ENCODE results near the gene ZNF384. TPM values are rescaled to one million over a fixed set of nuclear protein-coding genes. Genes with fewer than 3 reads are reported as not detected.

ZNF384 gene
- total RNA-seq, 1 experiment from 2014 or later = 88.0 TPM

DNA sequence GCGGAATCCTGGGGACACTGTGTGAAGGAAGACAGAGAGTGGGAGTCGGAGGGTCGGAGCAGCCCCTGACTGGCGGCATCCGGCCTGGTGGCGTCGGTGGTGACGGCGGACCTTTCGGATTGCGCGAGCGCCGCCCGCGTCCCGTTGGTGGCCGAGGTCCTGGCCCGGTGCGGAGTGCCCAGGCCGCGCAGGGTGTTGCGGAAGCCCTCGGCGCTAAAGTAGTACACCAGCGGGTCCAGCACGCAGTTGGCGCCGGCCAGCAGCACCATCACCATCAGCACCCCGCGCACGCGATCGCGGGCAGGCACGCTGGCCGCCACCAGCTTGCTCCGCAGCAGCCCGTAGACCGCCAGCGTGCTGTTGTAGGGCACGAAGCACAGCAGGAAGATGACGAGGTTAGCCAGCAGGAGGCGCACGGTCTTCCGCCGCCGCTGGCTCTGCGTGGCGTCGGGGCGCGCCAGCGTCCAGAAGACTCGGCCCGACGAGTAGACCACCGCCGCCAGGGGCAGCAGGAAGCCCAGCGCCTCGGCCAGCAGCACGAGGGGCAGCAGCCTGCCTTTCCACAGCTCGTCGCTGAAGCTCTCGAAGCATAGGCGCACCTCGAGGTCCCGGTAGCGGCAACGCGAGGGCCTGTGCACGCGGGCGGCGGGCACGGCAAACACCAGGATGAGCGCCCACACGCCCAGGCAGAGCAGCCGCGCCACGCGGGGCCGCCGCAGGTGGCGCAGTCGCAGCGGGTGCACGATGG lies 68.9 kb downstream of the ZNF384 start:
- DNase-seq = peak; percentile 96
- H3K79me1 ChIP-seq (ENCODE audit: insufficient read depth, low read depth, low read length, poor library complexity, severe bottlenecking) = no peaks in the 10 kb centered on the region
- H3K23me2 ChIP-seq (ENCODE audit: insufficient read length, low read depth, low read length, poor library complexity, severe bottlenecking) = no peaks in the 10 kb centered on the region
- no peak overlapping the region for H3K56ac ChIP-seq (ENCODE audit: insufficient read length, low read depth, low read length)
- H3K4me3 Mint-ChIP-seq = peak overlapping the region in 1 of 2 experiments; percentile 33; a peak in 1 of 5 replicates
- H2AK5ac ChIP-seq (ENCODE audit: insufficient read length, low read length) = no peak overlapping the region
- no peak overlapping the region for H3K4ac ChIP-seq (ENCODE audit: low read depth, low read length)
- no peak overlapping the region for H2AFZ ChIP-seq (ENCODE audit: low read length)
- no peak overlapping the region for H2BK5ac ChIP-seq (ENCODE audit: insufficient read length, low read length)
- H4K5ac ChIP-seq (ENCODE audit: insufficient read length, low read depth, low read length) = no peak overlapping the region
- H3K36me3 Mint-ChIP-seq (ENCODE audit: insufficient read depth in 1 of 3, low read depth in 3 of 3) = peaks cover 0 to 4% (median 0%) of the 10 kb centered on the region in 3 experiments; a peak in 2 of 7 replicates
- no peaks in the 10 kb centered on the region for H3K4me1 ChIP-seq (ENCODE audit: insufficient read depth, low read length)
- no peaks in the 10 kb centered on the region for H3K9me3 ChIP-seq (ENCODE audit: control insufficient read depth, low read depth, low read length)
- H3K79me2 ChIP-seq (ENCODE audit: insufficient read depth, low read length) = no peaks in the 10 kb centered on the region
- peak overlapping the region; percentile 59; the same call in 1 of the 2 replicates for H3K14ac ChIP-seq (ENCODE audit: insufficient read depth, low read length)
- no peak overlapping the region for H2BK12ac ChIP-seq (ENCODE audit: insufficient read length, low read depth, low read length)
- H3K18ac ChIP-seq (ENCODE audit: insufficient read length, low read depth, low read length) = peak overlapping the region; percentile 89
- H3K23ac ChIP-seq (ENCODE audit: insufficient read length, low read depth, low read length) = no peak overlapping the region
- peaks cover 6 to 15% of the 10 kb centered on the region in 2 experiments; a peak in 3 of 4 replicates for H3K4me1 Mint-ChIP-seq
- no peak overlapping the region for H2BK15ac ChIP-seq (ENCODE audit: low read depth, low read length)
- H3K27me3 ChIP-seq (ENCODE audit: insufficient read depth, low read length) = peaks cover 6% of the 10 kb centered on the region; the same call in 1 of the 2 replicates
- no peak overlapping the region for H4K8ac ChIP-seq (replicated peaks; ENCODE audit: insufficient read length, low read depth, low read length)
- no peak overlapping the region for H2BK120ac ChIP-seq (ENCODE audit: low read depth, low read length, poor library complexity, severe bottlenecking)
- H3K9me3 Mint-ChIP-seq = no peaks in the 10 kb centered on the region; a peak in 1 of 5 replicates
- no peaks in the 10 kb centered on the region for H4K20me1 ChIP-seq (ENCODE audit: control insufficient read depth, insufficient read depth, insufficient read length)
- no peak overlapping the region for H3K9ac ChIP-seq (ENCODE audit: extremely low read depth, insufficient read length, low read length)
- peak overlapping the region; percentile 9 for H3K4me2 ChIP-seq (ENCODE audit: insufficient read depth, insufficient read length, low read length)
- H3K27me3 Mint-ChIP-seq (ENCODE audit: low read depth) = peaks cover 29% of the 10 kb centered on the region
- no CpG with 5 or more reads among the region's 88 CpGs for WGBS (ENCODE audit: extremely low coverage, insufficient read length, low lambda C conversion rate)
- H3K27ac ChIP-seq (ENCODE audit: insufficient read length, low read depth, low read length) = no peak overlapping the region
- peak; percentile 98 for TF ChIP-seq CTCF (conservative IDR thresholded peaks at IDR 0.05)
- no peak overlapping the region for H2BK20ac ChIP-seq (ENCODE audit: low read depth, low read length, poor library complexity, severe bottlenecking)
- no peak overlapping the region for H4K91ac ChIP-seq (ENCODE audit: insufficient read length, low read depth, low read length)
- H3K27ac Mint-ChIP-seq = peak overlapping the region in 1 of 3 experiments; percentile 50; a peak in 1 of 7 replicates
- H3T11ph ChIP-seq (ENCODE audit: low read length) = no peak overlapping the region

Data from H9 (cell line).